Parietal lobe (tissue), 1 donor: ENCODE results near the gene JAM3. TPM values are rescaled to one million over a fixed set of nuclear protein-coding genes. Genes with fewer than 3 reads are reported as not detected.

Experiments used
- total RNA-seq: library from RNA; depleted of rRNA; stranded (reverse); fragments of >200 nt; gene quantifications from one replicate; pipeline ENCODE4 v1.2.3, GENCODE V29; 2014

JAM3 gene
- 46.0 TPM for total RNA-seq

DNA sequence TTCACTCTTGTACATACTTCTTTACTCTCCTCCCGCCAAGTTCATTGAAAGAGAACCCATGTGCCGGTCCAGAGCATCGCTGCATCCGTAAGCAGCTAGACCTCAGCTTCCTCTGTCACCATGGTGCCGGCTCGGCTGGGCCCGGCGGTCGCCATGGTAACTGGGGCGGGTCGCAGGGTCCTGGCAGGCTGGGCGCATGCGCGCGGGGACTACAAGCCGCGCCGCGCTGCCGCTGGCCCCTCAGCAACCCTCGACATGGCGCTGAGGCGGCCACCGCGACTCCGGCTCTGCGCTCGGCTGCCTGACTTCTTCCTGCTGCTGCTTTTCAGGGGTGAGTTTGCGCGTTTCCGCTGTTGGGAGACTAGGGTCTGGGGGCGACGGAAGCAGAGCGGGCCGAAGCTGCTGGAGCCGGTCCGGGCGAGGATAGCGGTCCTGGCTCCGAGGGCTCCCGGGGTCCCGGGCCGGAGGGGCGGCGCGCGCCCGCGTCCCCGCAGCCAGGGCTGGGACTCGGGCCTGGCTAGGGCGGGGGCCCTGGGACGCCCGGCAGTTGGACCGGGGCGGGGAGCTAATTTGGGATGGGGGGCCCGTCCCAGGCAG, at the start of gene JAM3:
Gene JAM3 (plus strand): TSS at position 244 of the 597 bp plus-strand sequence. CDS start 12 bp downstream, at position 256.

Other genes with a start within 250 kb of the JAM3 start
- gene SPATA19, start 223.6 kb upstream of the JAM3 start, total RNA-seq, result not detected
- 13.8 TPM for gene IGSF9B, start 112.1 kb upstream of the JAM3 start, total RNA-seq
- 29.1 TPM for gene NCAPD3, start 154.9 kb downstream of the JAM3 start, total RNA-seq
- 119 TPM for gene VPS26B, start 155.6 kb downstream of the JAM3 start, total RNA-seq
- gene THYN1, start 184.3 kb downstream of the JAM3 start, total RNA-seq, result 42.3 TPM
- gene ACAD8, start 184.5 kb downstream of the JAM3 start, total RNA-seq, result 50.7 TPM
- 0.94 TPM for gene GLB1L3, start 207.3 kb downstream of the JAM3 start, total RNA-seq